ENCODE data around the gene ZNF468. TPM values are rescaled to one million over a fixed set of nuclear protein-coding genes. Genes with fewer than 3 reads are reported as not detected.
"Not testable (repeated sequence)": the region's sequence is repeated elsewhere in the genome, so short reads cannot be mapped to it uniquely, and the experiment has no call there.

The ZNF468 gene
- total RNA-seq, 2 donors from 2014 or later = 10.5 to 12.2 TPM

DNA sequence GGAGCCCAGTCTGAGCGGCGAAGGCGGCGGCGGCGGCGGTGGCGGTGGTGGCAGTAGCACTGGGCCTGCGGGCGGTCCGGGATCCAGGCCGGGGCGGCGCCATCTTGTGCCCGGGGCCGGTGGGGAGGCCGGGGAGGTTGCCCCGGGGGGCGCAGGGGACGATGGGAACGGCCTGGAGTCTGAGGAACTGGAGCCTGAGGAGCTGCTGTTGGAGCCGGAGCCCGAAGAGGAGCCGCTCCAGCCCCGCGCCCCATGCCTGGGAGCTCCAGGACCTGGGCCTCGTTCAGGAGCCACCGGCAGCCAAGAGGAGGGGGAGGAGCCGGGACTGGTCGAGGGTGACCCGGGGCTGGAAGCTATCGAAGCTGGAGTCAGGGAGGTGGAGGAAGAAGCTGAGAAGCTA is 47.6 kb downstream of the ZNF468 start:
- peaks cover 6% of the 10 kb centered on the region for H3K9me3 ChIP-seq (ENCODE audit: control insufficient read depth, low read length, poor library complexity, severe bottlenecking)
- no peak for DNase-seq
- peaks cover 2% of the 10 kb centered on the region for H3K4me1 Mint-ChIP-seq
- ATAC-seq = no peak
- no peaks in the 10 kb centered on the region for H3K27me3 Mint-ChIP-seq
- H3K36me3 Mint-ChIP-seq (ENCODE audit: low read depth) = peaks cover 8% of the 10 kb centered on the region
- no peak overlapping the region for H3K27ac Mint-ChIP-seq
- no peak overlapping the region for H3K4me3 Mint-ChIP-seq

DNA sequence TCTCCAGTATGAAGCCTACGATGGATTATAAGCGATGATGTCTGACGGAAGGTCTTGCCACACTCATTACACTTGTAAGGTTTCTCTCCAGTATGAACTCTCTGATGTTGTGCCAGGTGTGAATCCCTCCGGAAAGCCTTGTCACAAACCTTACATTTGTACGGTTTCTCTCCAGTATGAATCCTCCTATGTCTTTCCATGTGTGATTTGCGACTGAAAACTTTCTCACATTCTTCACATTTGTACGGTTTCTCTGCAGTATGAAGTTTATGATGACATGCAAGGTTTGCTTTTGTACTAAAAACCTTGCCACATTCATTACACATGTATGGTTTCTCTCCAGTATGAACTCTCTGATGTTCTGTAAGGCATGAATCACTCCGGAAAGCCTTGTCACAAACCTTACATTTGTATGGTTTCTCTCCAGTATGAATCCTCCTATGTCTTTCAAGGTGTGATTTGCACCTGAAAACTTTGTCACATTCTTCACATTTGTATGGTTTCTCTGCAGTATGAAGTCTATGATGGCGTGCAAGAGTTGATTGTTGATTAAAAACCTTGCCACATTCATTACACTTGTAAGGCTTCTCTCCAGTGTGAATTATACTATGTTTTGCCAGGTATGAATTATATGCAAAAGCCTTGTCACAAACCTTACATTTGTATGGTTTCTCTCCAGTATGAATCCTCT is 57.3 kb downstream of the ZNF468 start:
- H3K4me3 Mint-ChIP-seq, H3K27ac Mint-ChIP-seq, ATAC-seq, DNase-seq, H3K27me3 Mint-ChIP-seq, H3K4me1 Mint-ChIP-seq: not testable (repeated sequence)
- peaks cover 11% of the 10 kb centered on the region for H3K36me3 Mint-ChIP-seq (ENCODE audit: low read depth)
- H3K9me3 ChIP-seq (ENCODE audit: control insufficient read depth, low read length, poor library complexity, severe bottlenecking) = peaks cover 65% of the 10 kb centered on the region

GRCh38 chr19:52789440-52789839 is 68.0 kb downstream of the ZNF468 start:
- ATAC-seq (no peak), DNase-seq (no peak)
- no peaks in the 10 kb centered on the region for H3K36me3 Mint-ChIP-seq (ENCODE audit: low read depth)
- H3K4me1 Mint-ChIP-seq = peaks cover 15% of the 10 kb centered on the region
- H3K27ac Mint-ChIP-seq = no peak overlapping the region
- H3K4me3 Mint-ChIP-seq = no peak overlapping the region
- peaks cover 4% of the 10 kb centered on the region for H3K9me3 ChIP-seq (ENCODE audit: control insufficient read depth, low read length, poor library complexity, severe bottlenecking)
- H3K27me3 Mint-ChIP-seq = no peaks in the 10 kb centered on the region

Other genes with a start within 250 kb of the ZNF468 start
- 10 to 100 TPM; 56.1 to 61.1 TPM for gene ZNF83, start 219.3 kb downstream of the ZNF468 start, total RNA-seq
- gene ZNF611, start 122.6 kb downstream of the ZNF468 start, total RNA-seq = 10 to 100 TPM; 21.1 to 25.8 TPM
- 10 to 100 TPM in 1 of 2 donors, 1 to 10 TPM in 1; 5.7 to 17.9 TPM for gene ZNF600, start 70.8 kb downstream of the ZNF468 start, total RNA-seq
- gene ZNF28, start 36.0 kb downstream of the ZNF468 start, total RNA-seq = 10 to 100 TPM; 10.2 to 11.6 TPM
- 1 to 10 TPM; 4.0 to 5.1 TPM for gene ZNF320, start 40.0 kb upstream of the ZNF468 start, total RNA-seq
- 1 to 10 TPM; 3.7 to 4.4 TPM for gene ZNF888, start 65.8 kb upstream of the ZNF468 start, total RNA-seq
- gene ZNF816, start 105.3 kb upstream of the ZNF468 start, total RNA-seq = 1 to 10 TPM; 3.5 to 4.8 TPM
- not detected for gene ERVV-1, start 156.3 kb upstream of the ZNF468 start, total RNA-seq
- gene ERVV-2, start 187.1 kb upstream of the ZNF468 start, total RNA-seq = not detected
- 10 to 100 TPM; 31.2 to 34.1 TPM for gene ZNF160, start 245.8 kb upstream of the ZNF468 start, total RNA-seq

All from T-helper 17 cell (primary cell).